Coronary artery (tissue), 2 donors: ENCODE results near the gene CD2AP.

Source experiments
- DNase-seq: peaks from one replicate; pipeline ENCODE4 v3.0.0-alpha.2; 2017; ENCODE audit warnings: low spot score
- H3K27ac ChIP-seq, 2 donors: fragments of 200-600 bp; sonication (generic); one replicate each; pipeline ENCODE4 v1.5.1; 2016 to 2019
- H3K4me3 ChIP-seq: fragments of 200-600 bp; sonication (generic); 2 replicates; pipeline ENCODE4 v1.5.1; 2016; ENCODE audit warnings: mild to moderate bottlenecking, moderate library complexity
- TF ChIP-seq, protein P1 (sequence below): fragments of 200-600 bp; sonication (generic); IDR thresholded peaks from one replicate; pipeline ENCODE4 v1.5.1; 2019; ENCODE audit warnings: antibody characterized with exemption

Gene CD2AP

DNA sequence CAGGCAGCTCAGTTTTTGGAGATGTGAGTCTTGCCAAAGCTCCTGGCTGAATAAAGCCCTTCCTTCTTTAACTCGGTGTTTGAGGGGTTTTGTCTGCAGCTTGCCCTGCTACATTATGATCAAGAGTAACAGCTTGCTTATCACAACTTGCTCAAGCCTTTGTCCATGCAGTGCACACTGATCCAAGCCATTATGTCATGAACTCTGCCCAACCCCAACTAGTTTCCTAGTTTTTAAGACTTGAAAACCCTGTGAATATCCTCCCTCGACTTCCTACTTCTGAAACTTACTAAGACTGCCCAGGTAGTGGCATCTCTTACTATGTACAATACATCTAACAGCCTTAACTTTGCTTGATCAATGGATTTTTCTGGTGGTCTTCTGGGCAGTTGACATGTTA lies 170.4 kb downstream of the CD2AP start:
- TF ChIP-seq, protein P1, sequence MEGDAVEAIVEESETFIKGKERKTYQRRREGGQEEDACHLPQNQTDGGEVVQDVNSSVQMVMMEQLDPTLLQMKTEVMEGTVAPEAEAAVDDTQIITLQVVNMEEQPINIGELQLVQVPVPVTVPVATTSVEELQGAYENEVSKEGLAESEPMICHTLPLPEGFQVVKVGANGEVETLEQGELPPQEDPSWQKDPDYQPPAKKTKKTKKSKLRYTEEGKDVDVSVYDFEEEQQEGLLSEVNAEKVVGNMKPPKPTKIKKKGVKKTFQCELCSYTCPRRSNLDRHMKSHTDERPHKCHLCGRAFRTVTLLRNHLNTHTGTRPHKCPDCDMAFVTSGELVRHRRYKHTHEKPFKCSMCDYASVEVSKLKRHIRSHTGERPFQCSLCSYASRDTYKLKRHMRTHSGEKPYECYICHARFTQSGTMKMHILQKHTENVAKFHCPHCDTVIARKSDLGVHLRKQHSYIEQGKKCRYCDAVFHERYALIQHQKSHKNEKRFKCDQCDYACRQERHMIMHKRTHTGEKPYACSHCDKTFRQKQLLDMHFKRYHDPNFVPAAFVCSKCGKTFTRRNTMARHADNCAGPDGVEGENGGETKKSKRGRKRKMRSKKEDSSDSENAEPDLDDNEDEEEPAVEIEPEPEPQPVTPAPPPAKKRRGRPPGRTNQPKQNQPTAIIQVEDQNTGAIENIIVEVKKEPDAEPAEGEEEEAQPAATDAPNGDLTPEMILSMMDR: no peak
- DNase-seq: no peak
- Histone ChIP-seq H3K4me3 (no peak overlapping the region), H3K27ac (no peak overlapping the region)

DNA sequence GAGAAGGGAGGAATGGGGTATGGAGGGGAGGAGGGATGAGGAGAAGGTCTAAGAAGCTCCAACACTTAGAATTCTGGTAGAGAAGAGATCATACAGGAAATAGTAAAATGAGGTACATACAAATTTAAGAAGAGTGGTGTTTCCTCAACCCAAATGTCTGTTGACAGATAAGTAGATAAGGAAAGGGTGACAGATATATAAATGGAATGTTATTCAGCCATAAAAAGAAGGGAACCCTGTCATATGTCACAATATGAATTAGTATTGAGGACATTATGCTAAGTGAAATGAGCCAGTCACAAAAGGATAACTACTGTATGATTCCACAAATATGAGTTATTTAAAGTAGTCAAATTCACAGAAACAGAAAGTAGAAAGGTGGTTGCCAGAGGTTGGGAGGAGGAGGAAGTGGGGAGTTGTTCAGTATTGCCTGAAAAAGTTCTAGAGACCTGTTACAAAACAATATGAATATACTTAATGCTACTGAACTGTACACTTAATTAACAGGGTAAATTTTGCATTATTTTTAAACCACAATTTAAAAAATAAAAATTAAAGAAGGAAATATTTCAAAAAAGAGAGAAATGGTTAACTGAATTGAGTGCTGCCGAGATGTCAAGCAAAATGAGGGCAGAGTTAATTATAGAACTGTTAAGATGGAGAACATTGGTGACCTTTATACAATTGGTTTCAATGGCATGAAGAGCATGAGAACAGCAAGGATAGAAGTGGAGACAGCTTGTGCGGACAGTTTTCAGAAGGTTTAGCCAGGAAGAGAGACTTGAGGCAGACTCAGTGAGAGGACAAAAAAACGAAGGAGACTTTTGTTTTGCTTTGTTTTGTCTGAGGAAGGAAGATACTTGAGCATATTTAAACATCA lies 173.2 kb downstream of the CD2AP start:
- TF ChIP-seq, protein P1: no peak
- DNase-seq: no peak
- H3K27ac ChIP-seq: no peak overlapping the region
- no peak overlapping the region for H3K4me3 ChIP-seq

DNA sequence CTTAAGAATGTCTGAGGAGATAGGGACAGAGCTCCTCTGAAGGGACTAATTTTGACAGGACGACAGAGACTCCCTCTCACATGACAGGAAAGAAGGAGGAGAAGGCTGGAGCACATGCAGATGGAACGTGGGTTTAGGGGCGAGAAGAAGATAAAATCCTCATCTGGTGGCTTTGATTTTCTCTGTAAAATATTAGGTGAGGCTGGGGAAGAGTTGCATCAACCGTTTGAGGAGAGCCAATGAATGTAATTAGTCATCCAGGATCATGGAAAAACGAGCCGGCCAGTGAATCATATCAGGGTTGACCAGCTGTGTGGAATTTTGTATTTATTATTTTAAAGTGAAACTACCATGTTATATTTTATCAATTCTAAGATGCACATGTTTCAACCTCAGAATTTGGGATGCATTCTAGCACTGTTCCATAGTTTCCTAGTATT lies 173.9 kb downstream of the CD2AP start:
- TF ChIP-seq, protein P1: no peak
- Histone ChIP-seq H3K4me3 (no peak overlapping the region), H3K27ac (peak overlapping the region in 1 of 2 donors; percentile 27)
- DNase-seq: no peak

DNA sequence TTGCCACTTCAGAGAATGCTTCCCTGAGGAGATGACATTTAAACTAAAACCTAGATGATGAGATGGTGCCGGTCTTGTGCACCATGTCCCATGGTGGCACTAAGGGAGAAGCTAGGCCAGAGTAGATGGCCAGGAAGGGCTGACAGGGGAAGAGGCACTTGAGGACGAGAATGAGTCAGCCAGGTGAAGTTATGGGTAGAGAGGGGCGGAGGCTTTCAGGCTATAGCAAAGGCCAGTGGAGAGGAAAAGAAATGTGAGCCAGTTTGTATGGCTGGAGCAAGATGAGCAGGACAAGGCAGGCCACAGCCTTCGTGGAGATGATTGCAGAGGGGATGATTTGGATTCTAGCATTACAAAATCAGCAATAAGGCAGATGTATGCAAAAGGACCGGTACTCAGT lies 176.1 kb downstream of the CD2AP start:
- no peak overlapping the region for H3K27ac ChIP-seq
- TF ChIP-seq, protein P1: no peak
- H3K4me3 ChIP-seq: no peak overlapping the region
- DNase-seq: no peak

DNA sequence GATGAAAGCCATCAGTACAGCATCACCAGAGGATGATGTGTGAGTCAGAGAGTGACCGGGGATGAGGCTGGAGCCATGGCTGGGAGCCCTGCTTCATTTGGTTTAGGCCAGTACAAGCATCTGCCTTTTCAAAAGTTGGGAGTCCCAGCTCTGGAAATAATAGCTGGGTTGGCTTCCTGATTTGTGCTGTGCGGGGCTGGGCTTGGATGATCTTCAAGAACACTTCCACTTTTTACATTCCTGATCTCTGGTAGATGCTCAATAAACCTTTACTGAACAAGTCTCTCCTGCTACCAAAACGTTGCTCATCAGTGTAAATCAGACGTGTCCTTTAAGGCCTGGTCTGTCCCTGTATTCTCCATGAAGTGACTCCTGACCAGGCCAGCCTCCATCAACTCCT lies 176.7 kb downstream of the CD2AP start:
- Histone ChIP-seq H3K27ac (no peak overlapping the region), H3K4me3 (no peak overlapping the region)
- TF ChIP-seq, protein P1: no peak
- no peak for DNase-seq

DNA sequence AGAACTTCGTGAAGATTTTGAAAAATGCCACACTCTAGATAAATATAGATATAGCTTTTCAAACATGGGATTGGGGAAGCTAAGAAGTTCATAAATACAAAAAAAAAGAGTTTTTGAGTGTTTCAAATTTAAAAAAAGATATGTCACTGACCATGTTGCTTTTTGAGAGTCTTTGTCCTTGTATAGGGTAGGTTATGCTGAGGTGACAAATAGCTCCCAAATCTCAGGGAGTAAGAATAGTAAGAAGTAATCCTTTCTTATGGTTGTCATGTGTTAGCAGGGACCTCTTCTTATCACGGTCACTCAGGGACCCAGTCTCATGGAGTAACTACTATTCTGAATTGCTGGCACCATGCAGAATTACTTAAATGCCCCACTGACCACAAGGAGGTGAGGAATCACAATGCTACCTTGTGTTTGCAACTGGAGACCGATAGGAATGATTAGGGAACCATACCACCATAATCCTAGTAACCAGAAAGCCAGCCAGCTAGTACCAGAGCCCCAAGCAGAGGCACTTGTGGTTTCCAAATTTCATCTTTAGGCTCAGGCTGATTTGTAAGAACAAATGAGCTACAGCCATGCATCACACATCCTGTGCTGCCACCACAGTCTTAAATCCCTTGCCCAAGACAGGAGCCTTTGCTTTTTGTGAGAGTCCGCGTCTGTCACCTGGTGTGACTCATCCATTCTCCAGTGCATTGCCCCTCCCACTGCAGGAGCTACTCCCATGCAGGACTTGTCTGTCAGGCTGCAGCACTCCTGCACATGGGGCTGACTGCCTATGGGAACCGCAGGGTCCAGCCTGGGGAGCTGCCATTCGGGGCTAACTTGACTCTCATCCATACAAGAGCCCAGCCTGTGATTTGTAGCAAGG lies 178.4 kb downstream of the CD2AP start:
- Histone ChIP-seq H3K4me3 (no peak overlapping the region), H3K27ac (no peak overlapping the region)
- DNase-seq: no peak
- TF ChIP-seq, protein P1: no peak
